GM19395 (cell line): ENCODE measurements around the gene MAPK10.
"Not testable (repeated sequence)": the region's sequence is repeated elsewhere in the genome, so short reads cannot be mapped to it uniquely, and the experiment has no call there.

Experiments used
- ATAC-seq: cut with Tn5 transposase; IDR thresholded peaks from one replicate; pipeline ENCODE4 v1.9.1; 2021; ENCODE audit warnings: mild to moderate bottlenecking, moderate library complexity; ENCODE audit not compliant: unreplicated experiment

Gene MAPK10

GRCh38 chr4:86203176-86203575, 156.7 kb downstream of the MAPK10 start:
- no peak for ATAC-seq

- ATAC-seq = no peak
Observed at GRCh38 chr4:86185659-86186058, 174.2 kb downstream of the MAPK10 start.

DNA sequence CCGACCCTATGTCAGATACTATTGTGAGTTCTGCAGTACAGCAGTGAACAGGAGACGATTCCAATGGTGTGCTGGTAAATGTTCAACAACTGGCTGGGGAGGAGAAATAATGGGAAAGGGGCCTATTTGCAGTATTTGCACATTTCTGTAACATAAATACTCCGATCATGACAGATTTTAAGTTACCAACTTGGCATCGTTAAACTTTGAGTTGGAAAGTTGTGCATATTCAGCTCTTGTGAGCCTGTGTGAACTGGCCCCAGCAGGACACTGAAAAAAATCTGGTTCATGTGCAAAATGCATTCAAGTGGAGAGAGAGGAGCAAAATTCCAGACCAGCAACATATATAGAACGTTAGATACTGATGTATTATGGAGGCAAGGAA, 175.0 kb downstream of the MAPK10 start:
- no peak for ATAC-seq

- no peak for ATAC-seq
Observed at GRCh38 chr4:86184216-86184900, 175.5 kb downstream of the MAPK10 start.

DNA sequence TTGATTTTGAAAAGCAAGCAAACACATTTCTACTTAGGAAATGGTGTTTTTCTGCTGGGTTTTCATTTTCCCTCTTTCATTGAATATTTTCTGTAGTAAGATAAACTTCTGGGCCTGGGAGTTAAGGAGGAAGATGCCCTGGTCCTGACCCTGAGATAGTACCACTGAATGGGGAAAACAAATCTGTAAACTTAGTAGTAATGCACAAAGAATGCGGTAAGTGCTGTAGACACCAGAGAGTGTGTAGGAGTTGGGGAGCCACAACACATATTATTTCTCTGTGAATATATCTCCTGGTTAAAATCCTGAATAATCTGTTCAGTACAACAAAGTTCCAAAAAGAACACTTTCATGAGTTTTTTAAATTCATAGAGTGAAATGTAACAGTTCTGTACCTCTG, 178.3 kb downstream of the MAPK10 start:
- no peak for ATAC-seq

GRCh38 chr4:86178211-86178610, 181.6 kb downstream of the MAPK10 start:
- no peak for ATAC-seq

- ATAC-seq = no peak
Observed at GRCh38 chr4:86174506-86174905, 185.3 kb downstream of the MAPK10 start.

GRCh38 chr4:86168335-86168734, 191.5 kb downstream of the MAPK10 start:
- ATAC-seq = not testable (repeated sequence)

DNA sequence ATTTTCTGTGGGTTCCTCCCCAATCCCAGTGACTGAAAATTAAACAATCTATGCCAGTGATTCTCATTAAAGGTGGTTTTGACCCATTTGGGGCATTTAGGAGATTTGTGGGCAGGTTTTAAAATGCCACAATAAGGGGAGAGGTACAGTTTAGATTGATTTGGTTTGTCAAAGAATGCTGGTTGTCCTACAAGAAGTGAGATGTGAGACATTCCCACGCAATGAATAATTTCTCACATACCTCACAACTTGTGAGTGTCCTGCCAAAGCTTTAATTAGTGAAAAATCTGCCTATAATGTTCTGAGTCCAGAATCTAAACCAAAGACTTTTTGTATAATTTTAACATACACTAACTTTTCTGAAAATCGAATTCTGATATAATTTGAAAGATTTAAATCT, 199.4 kb downstream of the MAPK10 start:
- ATAC-seq = no peak

DNA sequence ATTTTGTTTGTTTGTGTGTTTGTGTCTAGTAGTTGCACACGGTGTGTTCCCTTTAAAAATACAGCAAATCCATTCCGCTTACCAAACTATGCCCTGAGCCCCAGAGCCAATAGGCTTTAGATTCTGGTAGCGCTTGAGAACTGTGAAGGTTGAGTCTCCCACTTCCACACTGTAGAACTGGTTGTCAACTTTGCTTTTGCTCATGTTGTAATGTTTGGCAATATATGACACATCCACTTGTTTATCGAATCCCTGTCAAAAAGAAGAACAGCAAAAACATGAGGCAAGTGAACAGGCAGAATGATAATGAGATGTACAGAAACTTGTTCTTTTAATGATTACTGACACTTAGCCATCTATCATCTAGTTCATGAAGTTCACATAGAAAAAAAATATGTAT, 200.6 kb downstream of the MAPK10 start:
- ATAC-seq = no peak

DNA sequence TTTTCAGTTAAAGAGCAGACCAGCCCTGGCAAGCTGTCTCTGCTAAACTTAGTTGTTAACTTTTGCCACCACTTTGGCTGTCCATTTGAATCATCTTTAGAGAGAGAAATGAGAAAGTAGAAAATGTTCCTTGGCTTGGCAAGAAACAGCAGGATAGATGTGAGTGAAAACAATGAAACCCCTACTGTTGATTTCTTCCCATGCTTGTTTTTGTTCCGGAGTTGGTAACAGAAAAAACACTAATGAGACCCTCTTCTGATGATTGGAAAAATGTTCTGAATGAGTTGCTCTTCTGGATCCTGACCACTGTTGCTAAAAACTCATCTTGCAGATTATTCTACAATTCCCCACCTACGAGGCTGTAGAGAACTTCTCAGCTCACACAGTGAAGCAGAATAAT, 203.3 kb downstream of the MAPK10 start:
- no peak for ATAC-seq

GRCh38 chr4:86155766-86156165, 204.1 kb downstream of the MAPK10 start:
- ATAC-seq = no peak

- ATAC-seq = no peak
Observed at GRCh38 chr4:86152454-86152853, 207.4 kb downstream of the MAPK10 start.

GRCh38 chr4:86151196-86151595, 208.7 kb downstream of the MAPK10 start:
- no peak for ATAC-seq

DNA sequence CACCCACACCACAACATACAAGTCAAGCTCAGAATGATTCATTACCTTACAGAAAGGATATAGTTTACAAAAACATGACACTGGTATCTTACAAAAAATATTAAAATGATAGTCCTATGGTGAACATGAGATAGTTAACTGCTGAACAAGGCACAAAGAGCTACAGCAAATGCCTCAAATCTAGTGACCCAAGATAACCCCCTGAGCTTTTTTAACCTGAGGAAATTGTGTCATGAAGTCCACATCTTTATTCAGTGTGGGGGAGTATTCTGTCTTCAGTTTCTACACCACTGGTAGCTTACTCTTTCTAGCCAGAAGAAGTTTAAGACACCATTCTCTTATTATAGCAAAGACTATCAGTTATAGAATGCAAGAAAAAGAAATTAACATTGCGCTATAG, 218.7 kb downstream of the MAPK10 start:
- ATAC-seq = no peak

- ATAC-seq = no peak
Observed at GRCh38 chr4:86132468-86132867, 227.4 kb downstream of the MAPK10 start.

- no peak for ATAC-seq
Observed at GRCh38 chr4:86131456-86131855, 228.4 kb downstream of the MAPK10 start.

- ATAC-seq = no peak
Observed at GRCh38 chr4:86130160-86130933, 229.5 kb downstream of the MAPK10 start.

DNA sequence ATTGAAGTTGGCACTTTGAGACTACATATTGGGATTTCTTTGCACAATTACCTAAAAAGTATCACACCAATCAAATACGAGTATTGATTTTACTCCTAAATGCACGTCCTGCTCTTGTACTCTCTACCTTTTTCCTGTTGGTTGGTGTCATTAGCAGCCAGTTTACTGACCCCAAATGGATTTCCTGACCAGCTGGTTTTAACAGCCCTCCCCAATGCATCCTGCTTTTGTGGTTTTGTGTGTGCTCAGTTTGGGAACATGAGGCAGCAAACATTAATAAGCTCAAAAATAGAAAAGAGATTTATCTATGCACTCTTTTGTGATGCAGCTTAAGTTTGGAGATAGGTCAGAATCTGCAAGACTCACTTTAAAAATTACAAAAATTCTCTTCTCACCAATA, 230.3 kb downstream of the MAPK10 start:
- no peak for ATAC-seq

DNA sequence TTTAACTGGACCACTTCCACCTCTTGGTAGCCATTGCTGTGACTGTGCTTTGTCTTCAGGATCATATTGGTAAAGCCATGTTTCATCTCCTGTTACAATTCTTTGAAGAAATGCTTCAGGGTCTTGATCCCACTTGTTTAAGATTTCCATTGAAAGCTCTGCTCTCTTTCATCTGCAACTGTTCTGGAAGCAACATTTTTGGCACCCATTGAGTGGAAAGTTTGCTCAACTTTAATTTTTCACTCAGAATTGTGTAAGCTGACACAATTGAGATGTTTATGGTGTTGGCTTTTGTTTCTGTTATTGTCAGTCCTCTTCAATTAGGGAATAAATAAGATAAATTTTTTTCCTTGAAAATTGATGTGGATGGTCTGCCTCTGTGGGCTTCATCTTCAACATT, 237.4 kb downstream of the MAPK10 start:
- no peak for ATAC-seq

- no peak for ATAC-seq
Observed at GRCh38 chr4:86118711-86119110, 241.1 kb downstream of the MAPK10 start.

DNA sequence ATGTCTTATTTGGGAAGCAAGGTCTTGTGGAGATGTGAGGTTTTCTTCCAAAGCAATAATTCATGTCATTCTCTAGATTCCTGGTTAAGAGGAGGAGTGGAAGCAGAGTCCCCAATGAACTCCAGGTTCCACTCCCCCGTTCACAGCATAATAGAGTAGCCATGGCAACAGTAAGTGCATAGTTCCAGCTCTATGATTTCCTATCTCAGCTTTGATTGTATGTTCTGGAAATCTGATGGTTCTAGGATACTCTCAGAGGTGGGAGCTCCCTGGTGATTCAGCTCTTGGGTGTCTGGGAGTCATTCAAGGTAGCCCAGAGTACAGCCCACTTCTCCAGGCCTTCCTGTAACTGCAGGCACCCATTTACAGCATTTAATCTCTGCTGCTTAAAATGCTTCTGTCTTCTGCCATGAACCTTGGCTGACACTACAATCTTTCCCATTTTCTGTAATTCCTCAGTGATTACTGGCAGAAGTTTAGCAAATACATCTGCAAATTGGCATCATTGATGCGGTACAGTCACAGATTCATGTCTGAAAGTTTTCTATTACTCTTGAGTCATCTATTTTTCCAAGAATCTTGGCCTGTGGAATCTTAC, 242.0 kb downstream of the MAPK10 start:
- no peak for ATAC-seq
